HG03060 (cell line): ENCODE data around the gene SUGCT.
"Not testable (repeated sequence)": the region's sequence is repeated elsewhere in the genome, so short reads cannot be mapped to it uniquely, and the experiment has no call there.

Source experiments
- ATAC-seq: cut with Tn5 transposase; IDR thresholded peaks from one replicate; pipeline ENCODE4 v1.9.1; 2021; ENCODE audit warnings: low read depth, moderate number of reproducible peaks; ENCODE audit not compliant: unreplicated experiment

The SUGCT gene

DNA sequence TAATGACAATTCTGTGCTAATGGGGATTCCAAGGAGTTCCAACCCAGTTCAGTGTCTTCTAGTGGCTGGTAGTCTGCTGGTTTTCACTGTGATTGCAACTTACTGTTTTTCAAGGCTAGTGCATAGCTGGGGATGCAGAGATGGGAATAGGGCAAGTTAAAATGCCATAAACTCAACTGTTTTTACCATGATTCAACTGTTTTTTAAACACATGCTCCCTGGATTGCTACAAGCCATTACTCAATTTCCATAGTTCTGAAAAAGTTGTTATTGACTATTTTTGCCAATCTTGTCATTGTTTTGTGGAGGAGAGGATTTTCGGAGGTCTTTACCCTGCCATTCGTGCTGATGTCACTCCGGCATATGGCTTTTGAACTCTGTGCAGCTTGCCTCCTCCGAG, 245.3 kb downstream of the SUGCT start:
- no peak for ATAC-seq

DNA sequence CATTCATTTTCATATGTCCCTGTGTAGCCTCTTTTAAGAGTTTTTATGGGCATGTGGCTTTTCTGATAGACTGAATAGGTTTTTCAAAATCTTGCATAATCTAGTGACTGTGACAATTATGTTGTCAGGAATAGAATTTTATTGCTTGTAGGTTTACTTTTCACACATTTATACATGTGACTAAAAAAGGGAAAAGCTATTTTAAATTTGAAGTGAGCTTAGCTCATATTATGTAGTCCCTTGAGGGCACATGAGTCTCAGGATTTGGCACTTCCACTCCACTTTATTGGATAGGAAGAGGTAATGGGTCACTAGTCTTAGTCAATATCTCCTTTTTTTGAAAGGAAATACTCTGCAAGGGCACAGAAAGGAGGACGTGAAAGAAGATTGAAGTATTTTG, 247.3 kb downstream of the SUGCT start:
- no peak for ATAC-seq

DNA sequence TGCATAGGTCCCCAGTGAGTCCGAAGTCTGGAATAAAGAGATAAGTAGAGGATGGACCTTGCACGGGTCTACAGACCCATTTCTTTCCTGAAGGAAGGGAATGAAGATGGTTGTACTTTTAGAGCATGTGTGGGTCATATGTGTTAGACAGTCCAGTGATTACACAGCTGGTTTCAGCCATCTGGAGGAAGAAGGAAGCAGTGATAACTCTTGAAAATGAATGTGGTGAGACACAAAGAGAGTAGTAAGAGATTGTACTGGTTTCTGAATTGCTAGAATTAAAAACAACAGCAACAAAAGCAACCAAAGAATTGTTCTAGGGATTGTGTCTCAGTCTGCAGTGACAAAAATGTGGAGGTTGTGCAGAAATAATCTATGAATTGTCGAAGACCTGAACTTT, 258.9 kb downstream of the SUGCT start:
- ATAC-seq = no peak

GRCh38 chr7:40394400-40394799, 259.6 kb downstream of the SUGCT start:
- ATAC-seq = no peak

DNA sequence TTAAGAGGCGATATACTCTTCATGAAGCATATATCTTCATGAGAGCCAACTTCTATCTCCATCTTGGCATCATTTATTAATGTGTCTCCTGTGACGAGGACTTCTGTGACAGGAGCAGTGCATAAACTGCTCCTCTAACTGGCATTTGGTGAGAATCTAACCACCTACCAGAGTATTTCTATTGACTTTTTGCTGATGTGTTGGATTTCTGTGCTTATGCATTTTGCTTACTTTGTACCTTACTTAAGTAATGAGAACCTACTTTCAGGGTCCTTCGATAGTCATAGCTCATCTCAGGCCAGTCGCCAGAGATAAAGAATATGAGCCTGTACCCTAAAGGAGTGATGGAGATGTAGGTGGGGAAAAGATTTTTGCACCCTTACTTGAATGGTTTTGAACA, 265.7 kb downstream of the SUGCT start:
- no peak for ATAC-seq

GRCh38 chr7:40401406-40401805, 266.6 kb downstream of the SUGCT start:
- no peak for ATAC-seq

GRCh38 chr7:40402661-40403060, 267.9 kb downstream of the SUGCT start:
- ATAC-seq = no peak

GRCh38 chr7:40403703-40404476, 269.1 kb downstream of the SUGCT start:
- no peak for ATAC-seq

GRCh38 chr7:40405991-40406390, 271.2 kb downstream of the SUGCT start:
- ATAC-seq = no peak

- ATAC-seq = no peak
Observed at GRCh38 chr7:40412323-40412722, 277.5 kb downstream of the SUGCT start.

GRCh38 chr7:40414704-40415103, 279.9 kb downstream of the SUGCT start:
- not testable (repeated sequence) for ATAC-seq

- ATAC-seq = no peak
Observed at GRCh38 chr7:40418448-40418847, 283.6 kb downstream of the SUGCT start.

- no peak for ATAC-seq
Observed at GRCh38 chr7:40418983-40419382, 284.2 kb downstream of the SUGCT start.

GRCh38 chr7:40419806-40420205, 285.0 kb downstream of the SUGCT start:
- ATAC-seq = no peak

- ATAC-seq = no peak
Observed at GRCh38 chr7:40421433-40421832, 286.6 kb downstream of the SUGCT start.

DNA sequence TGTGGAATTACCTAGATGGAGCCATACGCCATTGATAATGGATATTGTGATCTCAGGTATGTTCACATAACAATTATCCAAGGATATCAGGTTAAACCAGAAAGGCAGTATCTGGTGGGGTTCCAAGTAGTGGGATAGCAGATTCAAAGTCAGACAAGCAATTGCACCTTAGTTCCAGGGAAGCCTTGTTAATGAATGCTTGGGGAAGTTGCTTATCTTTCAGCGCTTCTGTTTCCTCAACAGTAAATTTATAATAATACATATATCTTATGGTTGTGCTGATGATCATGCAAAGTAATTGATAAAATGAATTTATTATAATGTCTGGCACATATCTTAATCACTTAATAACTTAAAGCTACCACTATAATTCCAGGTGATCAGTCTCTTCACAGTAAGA, 290.9 kb downstream of the SUGCT start:
- no peak for ATAC-seq

GRCh38 chr7:40428421-40428820, 293.6 kb downstream of the SUGCT start:
- ATAC-seq = no peak

- ATAC-seq = no peak
Observed at GRCh38 chr7:40429826-40430225, 295.0 kb downstream of the SUGCT start.

DNA sequence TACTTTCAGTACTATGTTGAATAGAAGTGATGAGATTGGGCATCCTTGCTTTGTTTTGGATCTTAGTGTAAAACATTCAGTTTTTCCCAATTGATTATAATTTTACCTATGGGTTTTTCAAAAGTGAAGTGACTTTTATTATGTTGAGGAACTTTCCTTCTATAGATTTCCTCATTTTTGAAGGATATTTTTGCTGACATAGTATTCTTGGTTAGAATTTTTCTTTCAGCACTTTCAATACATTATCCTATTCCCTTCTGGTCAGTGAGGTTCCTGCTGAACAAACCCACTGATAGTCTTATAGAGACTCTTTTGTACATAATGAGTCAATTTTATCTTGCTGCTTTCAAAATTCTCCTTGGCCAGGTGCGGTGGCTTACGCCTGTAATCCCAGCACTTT, 297.2 kb downstream of the SUGCT start:
- no peak for ATAC-seq

- no peak for ATAC-seq
Observed at GRCh38 chr7:40436710-40437109, 301.9 kb downstream of the SUGCT start.

- no peak for ATAC-seq
Observed at GRCh38 chr7:40437498-40437897, 302.7 kb downstream of the SUGCT start.

- no peak for ATAC-seq
Observed at GRCh38 chr7:40437936-40438634, 303.3 kb downstream of the SUGCT start.
